HFF-Myc (cell line): Measurements from ENCODE around the gene INSR.

Source experiments
- DNase-seq: peaks from one replicate; pipeline ENCODE4 v3.0.0-alpha.2; 2011; ENCODE audit warnings: low read depth; ENCODE audit errors: extremely low read depth
- H3K4me3 ChIP-seq: replicated peaks from 2 replicates; pipeline ENCODE4 v1.5.1; 2011; ENCODE audit warnings: low read depth, mild to moderate bottlenecking, control low read depth, low read length
- TF ChIP-seq, protein P1 (sequence below): IDR thresholded peaks from 2 replicates; pipeline ENCODE4 v1.5.1; 2012; ENCODE audit warnings: mild to moderate bottlenecking, low read depth, low read length, control low read depth; ENCODE audit errors: missing control alignments

The INSR gene

DNA sequence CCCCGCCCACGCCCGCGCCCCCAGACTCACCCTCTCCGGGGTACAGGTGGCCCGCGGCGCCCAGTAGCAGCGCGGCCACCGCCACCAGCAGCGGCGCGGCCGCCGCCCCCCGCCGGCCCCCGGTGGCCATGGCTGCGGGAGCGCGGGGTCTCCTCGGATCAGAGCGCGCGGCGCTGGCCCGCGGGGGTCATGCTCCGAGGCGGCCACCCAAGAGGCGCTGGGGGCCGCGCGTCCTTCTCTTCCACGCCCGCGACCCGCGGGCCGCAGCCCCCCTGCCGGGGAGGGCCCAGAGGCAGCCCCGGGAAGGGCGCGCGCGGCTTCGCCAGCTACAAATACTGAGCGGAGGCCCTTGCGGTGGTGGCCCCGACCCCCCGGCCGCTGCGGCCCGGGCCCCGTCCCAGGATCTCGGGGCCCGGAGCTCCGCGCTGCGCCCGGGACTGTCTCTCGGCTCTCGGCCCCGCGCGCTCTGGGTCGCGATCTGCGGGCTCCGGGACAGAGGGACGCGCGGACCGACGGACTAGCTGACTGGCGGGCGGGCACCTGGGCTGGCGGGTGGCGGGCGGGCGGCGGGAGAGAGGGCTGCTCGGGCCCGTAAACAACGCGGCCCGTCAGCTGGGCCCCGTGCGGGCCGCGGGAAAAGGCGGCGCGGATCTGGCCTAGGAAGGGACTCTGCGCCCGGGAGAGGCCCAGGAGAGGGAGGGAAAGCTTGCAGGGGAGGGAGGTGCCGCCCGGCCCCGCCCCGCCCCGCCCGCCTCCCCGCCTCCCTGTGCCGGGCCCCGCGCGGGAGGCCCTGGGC lies at the start of gene INSR:
Gene INSR, minus strand, starts transcription at position 653 of the 796 bp plus-strand sequence. Its CDS starts 523 bp downstream, at position 130.
- TF ChIP-seq, protein P1, sequence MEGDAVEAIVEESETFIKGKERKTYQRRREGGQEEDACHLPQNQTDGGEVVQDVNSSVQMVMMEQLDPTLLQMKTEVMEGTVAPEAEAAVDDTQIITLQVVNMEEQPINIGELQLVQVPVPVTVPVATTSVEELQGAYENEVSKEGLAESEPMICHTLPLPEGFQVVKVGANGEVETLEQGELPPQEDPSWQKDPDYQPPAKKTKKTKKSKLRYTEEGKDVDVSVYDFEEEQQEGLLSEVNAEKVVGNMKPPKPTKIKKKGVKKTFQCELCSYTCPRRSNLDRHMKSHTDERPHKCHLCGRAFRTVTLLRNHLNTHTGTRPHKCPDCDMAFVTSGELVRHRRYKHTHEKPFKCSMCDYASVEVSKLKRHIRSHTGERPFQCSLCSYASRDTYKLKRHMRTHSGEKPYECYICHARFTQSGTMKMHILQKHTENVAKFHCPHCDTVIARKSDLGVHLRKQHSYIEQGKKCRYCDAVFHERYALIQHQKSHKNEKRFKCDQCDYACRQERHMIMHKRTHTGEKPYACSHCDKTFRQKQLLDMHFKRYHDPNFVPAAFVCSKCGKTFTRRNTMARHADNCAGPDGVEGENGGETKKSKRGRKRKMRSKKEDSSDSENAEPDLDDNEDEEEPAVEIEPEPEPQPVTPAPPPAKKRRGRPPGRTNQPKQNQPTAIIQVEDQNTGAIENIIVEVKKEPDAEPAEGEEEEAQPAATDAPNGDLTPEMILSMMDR = no peak
- H3K4me3 ChIP-seq = peak within 1 kb of the TSS; percentile 51
- DNase-seq = peak; percentile 12

DNA sequence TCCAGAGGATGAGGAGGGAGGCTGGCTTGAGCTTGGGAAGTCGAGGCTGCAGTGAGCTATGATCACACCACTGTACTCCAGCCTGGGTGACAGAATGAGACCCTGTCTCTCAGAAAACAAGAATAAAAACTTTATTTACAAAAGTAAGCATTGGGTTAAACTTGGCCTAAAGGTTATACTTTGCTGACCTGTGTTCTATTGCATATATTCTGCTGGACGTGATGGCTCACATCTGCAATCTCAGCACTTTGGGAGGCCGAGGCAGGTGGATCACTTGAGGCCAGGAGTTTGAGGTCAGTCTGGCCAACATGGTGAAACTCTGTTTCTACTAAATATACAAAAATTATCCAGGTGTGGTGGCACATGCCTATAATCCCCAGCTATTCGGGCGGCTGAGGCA lies 47.9 kb upstream of the INSR start:
- H3K4me3 ChIP-seq = no peak overlapping the region
- no peak for DNase-seq
- TF ChIP-seq, protein P1 = no peak

DNA sequence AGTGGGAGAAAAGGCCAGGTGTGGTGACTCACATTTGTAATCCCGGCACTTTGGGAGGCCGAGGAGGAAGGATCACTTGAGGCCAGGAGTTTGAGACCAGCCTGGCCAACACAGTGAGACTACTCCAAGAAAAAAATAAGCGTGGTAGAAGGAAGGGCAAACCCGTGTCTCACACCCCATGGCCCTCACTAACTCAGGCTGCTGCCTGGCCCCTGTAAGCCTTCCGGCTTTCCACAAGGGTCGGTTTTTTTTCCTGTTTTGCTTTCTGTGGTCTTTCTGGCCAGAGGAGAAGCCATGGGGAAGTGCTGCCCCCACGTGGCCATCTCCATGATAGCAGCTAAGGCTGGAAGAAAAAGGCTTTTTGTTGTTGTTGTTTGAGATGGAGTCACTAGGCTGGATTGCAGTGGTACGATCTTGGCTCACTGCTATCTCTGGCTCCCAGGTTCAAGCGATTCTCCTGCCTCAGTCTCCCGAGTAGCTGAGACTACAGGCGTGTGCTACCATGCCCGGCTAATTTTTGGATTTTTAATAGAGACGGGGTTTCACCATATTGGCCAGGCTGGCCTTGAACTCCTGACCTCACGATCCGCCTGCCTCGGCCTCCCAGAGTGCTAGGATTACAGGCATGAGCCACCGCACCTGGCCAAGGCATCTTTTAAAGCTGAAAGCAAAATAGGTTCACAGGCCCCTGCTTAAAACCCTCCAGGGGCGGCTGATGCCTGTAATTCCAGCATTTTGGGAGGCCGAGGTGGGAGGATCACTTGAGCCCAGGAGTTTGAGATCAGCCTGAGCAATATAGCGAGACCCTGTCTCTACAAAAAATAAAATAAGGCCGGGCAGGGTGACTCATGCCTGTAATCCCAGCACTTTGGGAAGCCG lies 47.0 kb upstream of the INSR start:
- TF ChIP-seq, protein P1 = peak; percentile 93
- no peak overlapping the region for H3K4me3 ChIP-seq
- DNase-seq = peak; percentile 43

DNA sequence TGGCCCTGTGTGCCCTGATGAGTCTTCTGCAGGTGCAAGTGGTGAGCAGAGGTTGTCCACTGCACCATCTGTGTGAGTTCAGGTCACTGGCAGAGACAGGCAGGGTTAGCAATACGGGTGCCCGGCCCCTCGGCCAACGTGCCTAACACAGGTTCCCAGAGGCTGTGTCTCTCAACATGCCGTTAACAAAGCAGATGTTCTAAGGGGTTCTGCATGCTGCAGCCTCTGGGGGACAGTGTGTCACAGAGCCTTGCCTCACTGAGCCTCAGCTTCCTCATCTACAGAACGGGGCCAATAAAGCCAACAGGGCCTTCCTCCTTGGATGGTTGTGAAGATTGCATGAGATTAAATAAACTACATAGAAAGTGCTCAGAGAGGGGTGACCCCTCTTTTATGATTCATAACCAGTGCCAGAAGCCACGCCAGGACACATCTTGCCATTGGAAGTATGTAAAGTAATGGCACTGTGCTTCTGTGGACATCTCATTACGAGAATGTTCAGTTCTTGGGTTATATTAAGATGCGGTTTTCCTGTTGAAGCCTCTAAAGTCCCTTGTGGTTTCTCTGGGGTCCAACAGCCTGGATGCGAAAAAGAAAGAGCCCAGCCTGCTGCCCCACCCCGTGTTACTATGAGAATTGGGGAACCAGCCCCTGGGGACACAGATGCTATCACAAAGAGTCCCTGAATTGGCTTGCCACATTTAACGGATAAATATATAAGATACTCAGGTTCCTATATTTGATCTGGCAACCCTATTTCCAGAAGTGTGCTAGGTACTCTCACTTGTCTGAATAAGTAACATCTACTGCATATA lies 43.4 kb upstream of the INSR start:
- no peak overlapping the region for H3K4me3 ChIP-seq
- DNase-seq = no peak
- TF ChIP-seq, protein P1 = no peak

DNA sequence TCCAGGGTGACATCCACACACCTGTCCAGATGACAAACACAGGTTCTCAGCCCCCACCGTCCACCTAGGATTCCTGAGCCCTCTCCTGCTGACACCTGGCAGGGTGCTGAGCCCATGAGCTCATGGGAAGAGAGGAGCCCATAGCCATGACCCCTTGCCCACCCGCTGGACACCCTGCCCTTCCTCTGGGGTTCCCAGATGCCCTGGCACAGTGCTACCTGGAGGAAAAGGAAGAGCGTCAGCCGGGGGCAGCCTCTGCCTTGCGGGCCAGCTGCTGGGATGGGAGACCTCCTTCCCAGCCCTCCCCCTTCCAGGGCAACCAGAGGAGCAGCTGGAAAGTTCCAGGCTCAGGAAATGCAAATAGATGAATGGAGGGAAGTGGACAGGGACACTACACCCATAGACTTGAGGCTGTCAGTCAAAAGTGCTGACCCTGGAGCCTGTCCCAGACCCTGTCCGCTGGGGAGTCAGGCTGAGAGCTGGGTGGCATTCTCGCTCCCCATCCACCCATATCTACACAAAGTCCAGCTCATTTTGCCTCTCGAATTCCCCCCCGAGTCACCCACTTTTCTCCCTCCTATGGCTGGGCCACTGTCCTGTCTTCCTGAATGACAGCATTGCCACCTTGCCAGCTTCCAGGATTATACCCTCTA lies 42.2 kb upstream of the INSR start:
- DNase-seq = no peak
- H3K4me3 ChIP-seq = no peak overlapping the region
- TF ChIP-seq, protein P1 = no peak
